ENCODE measurements around the gene CHMP1A.

CHMP1A gene

GRCh38 chr16:89602952-89603590 lies 54.4 kb downstream of the CHMP1A start:
- DNase-seq, result no peak

- peak; percentile 68 for DNase-seq
Observed at GRCh38 chr16:89602273-89602951, 55.1 kb downstream of the CHMP1A start.

GRCh38 chr16:89601906-89602272 lies 55.6 kb downstream of the CHMP1A start:
- no peak for DNase-seq

- no peak for DNase-seq
Observed at GRCh38 chr16:89600956-89601355, 56.6 kb downstream of the CHMP1A start.

- DNase-seq, result no peak
Observed at GRCh38 chr16:89600427-89600826, 57.1 kb downstream of the CHMP1A start.

GRCh38 chr16:89599902-89600301 lies 57.6 kb downstream of the CHMP1A start:
- no peak for DNase-seq

GRCh38 chr16:89599451-89599858 lies 58.1 kb downstream of the CHMP1A start:
- peak; percentile 14 for DNase-seq

- DNase-seq, result peak; percentile 13
Observed at GRCh38 chr16:89598199-89598598, 59.3 kb downstream of the CHMP1A start.

- DNase-seq, result no peak
Observed at GRCh38 chr16:89596957-89597649, 60.4 kb downstream of the CHMP1A start.

GRCh38 chr16:89596061-89596689 lies 61.3 kb downstream of the CHMP1A start:
- no peak for DNase-seq

- DNase-seq, result no peak
Observed at GRCh38 chr16:89595330-89596060, 62.0 kb downstream of the CHMP1A start.

Data from DMS 273 treated with DMSO at 0.1 percent for 48 hours (cell line).